Trophoblast cell (in vitro differentiated cells and primary cell): ENCODE results near the gene RIPPLY1.

Source experiments
- DNase-seq, 2 donors: peaks; one replicate each; pipeline ENCODE4 v3.0.0-alpha.2; 2016
- H2AFZ ChIP-seq: 2 replicates; pipeline ENCODE4 v1.6.1; 2013; ENCODE audit warnings: low read length, moderate library complexity, mild to moderate bottlenecking; ENCODE audit not compliant: insufficient read depth, poor library complexity
- H2AK5ac ChIP-seq: 2 replicates; pipeline ENCODE4 v1.6.1; 2013; ENCODE audit warnings: mild to moderate bottlenecking, low read length
- H2BK120ac ChIP-seq: 2 replicates; pipeline ENCODE4 v1.6.1; 2013; ENCODE audit warnings: low read length, mild to moderate bottlenecking, moderate library complexity; ENCODE audit not compliant: insufficient read depth, poor library complexity
- H2BK12ac ChIP-seq: 2 replicates; pipeline ENCODE4 v1.6.1; 2013; ENCODE audit warnings: mild to moderate bottlenecking, low read length, moderate library complexity
- H2BK5ac ChIP-seq: 2 replicates; pipeline ENCODE4 v1.6.1; 2013; ENCODE audit warnings: low read length, low read depth, moderate library complexity, mild to moderate bottlenecking; ENCODE audit not compliant: poor library complexity
- H3K14ac ChIP-seq: 2 replicates; pipeline ENCODE4 v1.6.1; 2013; ENCODE audit warnings: mild to moderate bottlenecking, low read length
- H3K18ac ChIP-seq: 2 replicates; pipeline ENCODE4 v1.6.1; 2013; ENCODE audit warnings: mild to moderate bottlenecking, low read length
- H3K23ac ChIP-seq: 2 replicates; pipeline ENCODE4 v1.6.1; 2013; ENCODE audit warnings: low read length
- H3K27ac ChIP-seq: 2 replicates; pipeline ENCODE4 v1.5.1; 2013; ENCODE audit warnings: low read depth, mild to moderate bottlenecking, inconsistent platforms, low read length, moderate library complexity
- H3K27me3 ChIP-seq: 2 replicates; pipeline ENCODE4 v1.6.1; 2013; ENCODE audit warnings: inconsistent platforms, mild to moderate bottlenecking, low read length, moderate library complexity; ENCODE audit not compliant: insufficient read depth
- H3K36me3 ChIP-seq, 2 experiments: 1 replicate in 1 of 2; 2 replicates in 1 of 2; pipeline ENCODE4 v1.6.1; 2013; ENCODE audit warnings: low read length in 2 of 2, mild to moderate bottlenecking in 2 of 2, moderate library complexity in 1 of 2; ENCODE audit not compliant: insufficient read depth in 2 of 2, control insufficient read depth in 1 of 2
- H3K4ac ChIP-seq: 2 replicates; pipeline ENCODE4 v1.6.1; 2013; ENCODE audit warnings: low read depth, mild to moderate bottlenecking, low read length, moderate library complexity
- H3K4me1 ChIP-seq, 2 experiments: 1 replicate in 1 of 2; 2 replicates in 1 of 2; pipeline ENCODE4 v1.6.1; 2013; ENCODE audit warnings: low read length in 2 of 2, mild to moderate bottlenecking in 2 of 2, moderate library complexity in 1 of 2; ENCODE audit not compliant: insufficient read depth in 2 of 2, control insufficient read depth in 1 of 2
- H3K4me2 ChIP-seq: 2 replicates; pipeline ENCODE4 v1.6.1; 2013; ENCODE audit warnings: inconsistent platforms, mild to moderate bottlenecking, low read length, moderate library complexity
- H3K4me3 ChIP-seq: 2 replicates; pipeline ENCODE4 v1.5.1; 2013; ENCODE audit warnings: mild to moderate bottlenecking, low read depth, low read length, inconsistent platforms
- H3K79me1 ChIP-seq: one replicate; pipeline ENCODE4 v1.6.1; 2013; ENCODE audit warnings: low read length
- H3K79me2 ChIP-seq: 2 replicates; pipeline ENCODE4 v1.6.1; 2013; ENCODE audit warnings: low read length, mild to moderate bottlenecking; ENCODE audit not compliant: control insufficient read depth, insufficient read depth, poor library complexity
- H3K9ac ChIP-seq: 2 replicates; pipeline ENCODE4 v1.6.1; 2013; ENCODE audit warnings: mild to moderate bottlenecking, low read length
- H3K9me3 ChIP-seq: 2 replicates; pipeline ENCODE4 v1.6.1; 2013; ENCODE audit warnings: low read depth, mild to moderate bottlenecking, control low read depth, inconsistent platforms, low read length; ENCODE audit not compliant: insufficient read depth
- H4K12ac ChIP-seq: 2 replicates; pipeline ENCODE4 v1.6.1; 2013; ENCODE audit warnings: low read depth, mild to moderate bottlenecking, low read length, moderate library complexity
- H4K8ac ChIP-seq: 2 replicates; pipeline ENCODE4 v1.6.1; 2013; ENCODE audit warnings: low read depth, mild to moderate bottlenecking, low read length, moderate library complexity
- H4K91ac ChIP-seq: one replicate; pipeline ENCODE4 v1.6.1; 2013; ENCODE audit warnings: low read depth, mild to moderate bottlenecking, low read length, moderate library complexity
- WGBS: extraction: QIAGEN DNeasy Blood & Tissue Kit; methylation state at CpG from one replicate; pipeline ENCODE4 v1.1.7; 2013; ENCODE audit warnings: missing lambda C conversion rate; ENCODE audit not compliant: insufficient read length, insufficient coverage; ENCODE audit errors: extremely low coverage; 5-methylcytosine and 5-hydroxymethylcytosine counted together

RIPPLY1 gene

DNA sequence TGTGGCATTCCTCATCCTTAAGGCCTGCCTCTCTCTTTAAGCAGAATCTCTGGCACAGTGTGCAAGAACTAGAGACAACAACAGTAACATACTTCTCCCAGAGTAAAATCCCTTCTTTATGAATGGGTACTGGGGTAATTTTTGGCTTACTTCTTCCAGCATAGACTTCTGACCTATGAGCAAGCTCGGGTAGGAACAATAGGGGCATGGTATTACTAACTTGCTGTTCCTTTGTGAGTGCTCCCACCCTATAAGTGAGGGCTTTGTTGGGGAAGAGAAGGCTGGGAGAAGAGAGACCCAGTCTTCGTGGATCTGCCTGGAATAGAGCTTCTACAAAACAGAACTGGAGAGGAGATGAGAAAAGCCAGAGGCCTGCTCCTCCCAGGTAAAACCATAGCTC is 47.2 kb upstream of the RIPPLY1 start:
- no peak overlapping the region for H2BK120ac ChIP-seq
- no peak overlapping the region for H3K4ac ChIP-seq
- H3K4me2 ChIP-seq, result no peak overlapping the region

DNA sequence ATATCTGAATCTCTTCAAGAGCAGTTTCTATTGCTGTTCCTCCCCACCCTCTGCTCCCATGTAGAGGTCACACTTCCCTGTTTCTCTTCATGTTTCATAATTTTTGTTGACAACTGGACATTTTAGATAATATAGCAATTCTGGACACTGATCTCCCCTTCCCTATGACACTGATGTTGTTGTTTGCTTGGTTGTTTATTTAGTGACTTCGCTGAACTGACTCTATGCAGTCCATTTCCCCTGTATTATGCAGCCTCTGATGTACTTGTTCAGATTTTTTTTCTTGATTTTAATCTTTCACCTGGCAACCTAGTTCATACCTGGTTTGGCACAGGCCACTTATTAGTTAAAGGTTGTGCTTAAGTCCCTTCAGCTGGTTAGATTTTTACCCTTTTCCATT is 46.2 kb upstream of the RIPPLY1 start:
- Histone ChIP-seq H3K27me3 (no peaks in the 10 kb centered on the region), H3K27ac (no peak overlapping the region)

More for the DNA sequence above, 47.2 kb upstream of the RIPPLY1 start:
- Histone ChIP-seq H2BK5ac (no peak overlapping the region), H3K9ac (no peak overlapping the region), H3K4me1 (no peaks in the 10 kb centered on the region), H3K79me1 (no peaks in the 10 kb centered on the region), H4K12ac (no peak overlapping the region), H2BK12ac (no peak overlapping the region), H3K4me3 (no peak overlapping the region), H3K27ac (no peak overlapping the region), H3K79me2 (no peaks in the 10 kb centered on the region), H3K23ac (no peak overlapping the region), H3K14ac (no peak overlapping the region), H3K18ac (no peak overlapping the region), H2AFZ (no peak overlapping the region), H4K8ac (no peak overlapping the region), H3K27me3 (no peaks in the 10 kb centered on the region), H2AK5ac (no peak overlapping the region), H4K91ac (no peak overlapping the region), H3K36me3 (peaks cover 0 to 1% of the 10 kb centered on the region in 2 experiments), H3K9me3 (no peaks in the 10 kb centered on the region)
- peak in 1 of 2 donors; percentile 10 for DNase-seq
- no CpG with 5 or more reads among the region's 2 CpGs for WGBS

GRCh38 chrX:106948641-106949040 is 45.5 kb upstream of the RIPPLY1 start:
- H2BK12ac ChIP-seq, result no peak overlapping the region
- no peaks in the 10 kb centered on the region for H3K79me2 ChIP-seq
- H3K79me1 ChIP-seq, result no peaks in the 10 kb centered on the region
- no peak overlapping the region for H3K18ac ChIP-seq
- no peak overlapping the region for H4K12ac ChIP-seq
- no peaks in the 10 kb centered on the region for H3K9me3 ChIP-seq
- H2AFZ ChIP-seq, result no peak overlapping the region
- H3K9ac ChIP-seq, result no peak overlapping the region
- no peak overlapping the region for H3K14ac ChIP-seq
- peaks cover 0 to 1% of the 10 kb centered on the region in 2 experiments for H3K36me3 ChIP-seq
- H2BK5ac ChIP-seq, result no peak overlapping the region
- no peak overlapping the region for H3K23ac ChIP-seq
- no peak overlapping the region for H3K27ac ChIP-seq
- no peak overlapping the region for H4K91ac ChIP-seq
- no peak overlapping the region for H3K4me3 ChIP-seq
- no peaks in the 10 kb centered on the region for H3K27me3 ChIP-seq
- no peak overlapping the region for H2BK120ac ChIP-seq
- peak in 1 of 2 donors; percentile 42 for DNase-seq
- no peak overlapping the region for H3K4ac ChIP-seq
- WGBS, result no CpG with 5 or more reads among the region's 3 CpGs
- H3K4me2 ChIP-seq, result no peak overlapping the region
- H4K8ac ChIP-seq, result no peak overlapping the region
- H2AK5ac ChIP-seq, result no peak overlapping the region
- H3K4me1 ChIP-seq, result no peaks in the 10 kb centered on the region

More for the DNA sequence above, 46.2 kb upstream of the RIPPLY1 start:
- Histone ChIP-seq H2AFZ (no peak overlapping the region), H4K12ac (no peak overlapping the region), H2BK120ac (no peak overlapping the region), H3K9ac (no peak overlapping the region), H3K4ac (no peak overlapping the region), H2AK5ac (no peak overlapping the region), H4K8ac (no peak overlapping the region), H3K18ac (no peak overlapping the region), H3K79me2 (no peaks in the 10 kb centered on the region), H3K4me1 (no peaks in the 10 kb centered on the region), H3K79me1 (no peaks in the 10 kb centered on the region), H2BK12ac (no peak overlapping the region), H3K23ac (no peak overlapping the region), H4K91ac (no peak overlapping the region), H3K4me3 (no peak overlapping the region), H2BK5ac (no peak overlapping the region), H3K9me3 (no peaks in the 10 kb centered on the region), H3K14ac (no peak overlapping the region), H3K36me3 (peaks cover 0 to 1% of the 10 kb centered on the region in 2 experiments), H3K4me2 (no peak overlapping the region)
- DNase-seq, result no peak
- no CpG with 5 or more reads among the region's 1 CpG for WGBS

GRCh38 chrX:106946464-106946863 is 43.3 kb upstream of the RIPPLY1 start:
- no peak overlapping the region for H3K14ac ChIP-seq
- H3K79me2 ChIP-seq, result no peaks in the 10 kb centered on the region
- no peak overlapping the region for H2BK120ac ChIP-seq
- H3K9me3 ChIP-seq, result no peaks in the 10 kb centered on the region
- no peaks in the 10 kb centered on the region for H3K79me1 ChIP-seq
- no peak overlapping the region for H3K18ac ChIP-seq
- no peaks in the 10 kb centered on the region for H3K4me1 ChIP-seq
- no peak overlapping the region for H4K12ac ChIP-seq
- H4K91ac ChIP-seq, result no peak overlapping the region
- no peak overlapping the region for H3K9ac ChIP-seq
- H3K4me3 ChIP-seq, result no peak overlapping the region
- no peak overlapping the region for H2BK5ac ChIP-seq
- DNase-seq, result peak in 1 of 2 donors; percentile 31
- H3K36me3 ChIP-seq, result peaks cover 0 to 1% of the 10 kb centered on the region in 2 experiments
- no peak overlapping the region for H2AFZ ChIP-seq
- H3K4ac ChIP-seq, result no peak overlapping the region
- H3K27me3 ChIP-seq, result no peaks in the 10 kb centered on the region
- no peak overlapping the region for H4K8ac ChIP-seq
- no CpG with 5 or more reads among the region's 3 CpGs for WGBS
- no peak overlapping the region for H2AK5ac ChIP-seq
- no peak overlapping the region for H3K23ac ChIP-seq
- H3K4me2 ChIP-seq, result no peak overlapping the region
- no peak overlapping the region for H3K27ac ChIP-seq
- H2BK12ac ChIP-seq, result no peak overlapping the region
